ENCODE data around the gene CCNG1. TPM values are rescaled to one million over a fixed set of nuclear protein-coding genes. Genes with fewer than 3 reads are reported as not detected.
"Not testable (repeated sequence)": the region's sequence is repeated elsewhere in the genome, so short reads cannot be mapped to it uniquely, and the experiment has no call there.

Gene CCNG1
- total RNA-seq, 1 donor from 2014 or later: 88.3 TPM

- no peaks in the 10 kb centered on the region for H3K9me3 ChIP-seq
- H3K4me1 ChIP-seq: peaks cover 6% of the 10 kb centered on the region
- TF ChIP-seq, protein P1, sequence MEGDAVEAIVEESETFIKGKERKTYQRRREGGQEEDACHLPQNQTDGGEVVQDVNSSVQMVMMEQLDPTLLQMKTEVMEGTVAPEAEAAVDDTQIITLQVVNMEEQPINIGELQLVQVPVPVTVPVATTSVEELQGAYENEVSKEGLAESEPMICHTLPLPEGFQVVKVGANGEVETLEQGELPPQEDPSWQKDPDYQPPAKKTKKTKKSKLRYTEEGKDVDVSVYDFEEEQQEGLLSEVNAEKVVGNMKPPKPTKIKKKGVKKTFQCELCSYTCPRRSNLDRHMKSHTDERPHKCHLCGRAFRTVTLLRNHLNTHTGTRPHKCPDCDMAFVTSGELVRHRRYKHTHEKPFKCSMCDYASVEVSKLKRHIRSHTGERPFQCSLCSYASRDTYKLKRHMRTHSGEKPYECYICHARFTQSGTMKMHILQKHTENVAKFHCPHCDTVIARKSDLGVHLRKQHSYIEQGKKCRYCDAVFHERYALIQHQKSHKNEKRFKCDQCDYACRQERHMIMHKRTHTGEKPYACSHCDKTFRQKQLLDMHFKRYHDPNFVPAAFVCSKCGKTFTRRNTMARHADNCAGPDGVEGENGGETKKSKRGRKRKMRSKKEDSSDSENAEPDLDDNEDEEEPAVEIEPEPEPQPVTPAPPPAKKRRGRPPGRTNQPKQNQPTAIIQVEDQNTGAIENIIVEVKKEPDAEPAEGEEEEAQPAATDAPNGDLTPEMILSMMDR (IDR thresholded peaks at IDR 0.05): no peak
- peak in 1 of 2 donors; percentile 33 for ATAC-seq
- DNase-seq: no peak
- no peak overlapping the region for H3K27ac ChIP-seq
- no peaks in the 10 kb centered on the region for H3K27me3 ChIP-seq (ENCODE audit: low read depth)
- H3K36me3 ChIP-seq: no peaks in the 10 kb centered on the region
- H3K4me3 ChIP-seq: no peak overlapping the region
- intact Hi-C loops (cut with DNase I): no loop called here
Observed at GRCh38 chr5:163409384-163409783, 28.0 kb upstream of the CCNG1 start.

- no peak overlapping the region for H3K27ac ChIP-seq
- ATAC-seq: no peak
- H3K27me3 ChIP-seq (ENCODE audit: low read depth): no peaks in the 10 kb centered on the region
- no peak overlapping the region for H3K4me3 ChIP-seq
- intact Hi-C loops (cut with DNase I): no loop called here
- no peaks in the 10 kb centered on the region for H3K36me3 ChIP-seq
- peaks cover 6% of the 10 kb centered on the region for H3K4me1 ChIP-seq
- no peaks in the 10 kb centered on the region for H3K9me3 ChIP-seq
- DNase-seq: no peak
- TF ChIP-seq, protein P1 (IDR thresholded peaks at IDR 0.05): no peak
Observed at GRCh38 chr5:163410505-163410904, 26.9 kb upstream of the CCNG1 start.

DNA sequence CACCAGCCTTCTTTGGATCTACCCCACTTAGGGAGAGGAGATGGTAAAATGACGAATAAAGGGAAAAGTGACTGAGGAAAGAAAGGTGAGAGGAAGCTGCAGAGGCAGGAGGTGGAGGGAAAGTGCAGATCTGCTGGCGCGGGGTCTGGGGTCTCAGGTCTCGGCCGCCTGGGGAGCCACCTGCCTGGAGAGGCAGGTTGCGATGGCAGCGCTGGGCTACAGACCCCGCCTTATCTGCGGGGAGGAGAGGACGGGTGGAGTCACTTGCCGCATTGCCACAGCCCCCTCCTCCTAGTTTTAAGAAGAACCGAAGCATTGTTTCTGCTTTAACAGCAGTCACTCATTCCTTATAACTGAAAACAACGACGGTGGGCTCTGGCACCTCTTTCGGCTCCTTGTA lies 21.7 kb upstream of the CCNG1 start:
- H3K4me3 ChIP-seq; H3K36me3 ChIP-seq; DNase-seq; ATAC-seq; H3K27ac ChIP-seq; intact Hi-C loops (cut with DNase I); H3K4me1 ChIP-seq; H3K27me3 ChIP-seq (ENCODE audit: low read depth); H3K9me3 ChIP-seq: not testable (repeated sequence)

DNA sequence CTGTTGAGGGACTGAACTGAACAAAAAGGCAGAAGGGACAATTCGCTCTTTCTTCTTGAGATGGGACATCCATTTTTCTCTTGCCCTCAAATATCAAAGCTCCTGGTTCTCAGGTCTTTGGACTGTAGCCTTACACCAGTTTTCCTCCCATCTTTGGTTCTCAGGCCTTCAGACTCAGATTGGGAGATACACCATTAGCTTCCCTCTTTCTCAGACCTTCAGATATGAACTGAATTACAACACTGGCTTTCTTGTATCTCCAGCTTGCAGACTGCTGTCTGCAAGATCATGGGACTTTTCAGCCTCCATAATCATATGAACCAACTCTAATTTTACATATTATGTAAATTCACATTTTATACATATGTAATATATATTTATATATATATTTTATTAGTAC lies 12.6 kb upstream of the CCNG1 start:
- no peaks in the 10 kb centered on the region for H3K9me3 ChIP-seq
- no peak for ATAC-seq
- TF ChIP-seq, protein P1 (IDR thresholded peaks at IDR 0.05): no peak
- H3K36me3 ChIP-seq: no peaks in the 10 kb centered on the region
- intact Hi-C loops (cut with DNase I): no loop called here
- H3K27ac ChIP-seq: no peak overlapping the region
- no peaks in the 10 kb centered on the region for H3K4me1 ChIP-seq
- no peak overlapping the region for H3K4me3 ChIP-seq
- DNase-seq: no peak
- no peaks in the 10 kb centered on the region for H3K27me3 ChIP-seq (ENCODE audit: low read depth)

DNA sequence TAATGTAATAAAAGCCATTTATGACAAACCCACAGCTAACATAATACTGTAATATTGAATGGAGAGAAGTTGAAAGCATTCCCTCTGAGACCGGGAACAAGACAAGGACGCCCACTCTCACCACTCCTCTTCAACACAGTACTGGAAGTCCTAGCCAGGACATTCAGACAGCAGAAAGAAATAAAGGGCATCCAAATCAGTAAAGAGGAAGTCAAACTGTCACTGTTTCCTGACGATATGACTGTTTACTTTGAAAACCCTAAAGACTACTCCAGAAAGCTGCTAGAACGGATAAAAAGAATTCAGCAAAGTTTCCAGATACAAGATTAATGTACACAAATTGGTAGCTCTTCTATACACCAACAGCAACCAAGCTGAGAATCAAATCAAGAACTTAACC lies 11.3 kb upstream of the CCNG1 start:
- DNase-seq; H3K9me3 ChIP-seq; H3K27me3 ChIP-seq (ENCODE audit: low read depth); intact Hi-C loops (cut with DNase I); ATAC-seq; H3K4me3 ChIP-seq; H3K36me3 ChIP-seq; H3K27ac ChIP-seq; H3K4me1 ChIP-seq: not testable (repeated sequence)

DNA sequence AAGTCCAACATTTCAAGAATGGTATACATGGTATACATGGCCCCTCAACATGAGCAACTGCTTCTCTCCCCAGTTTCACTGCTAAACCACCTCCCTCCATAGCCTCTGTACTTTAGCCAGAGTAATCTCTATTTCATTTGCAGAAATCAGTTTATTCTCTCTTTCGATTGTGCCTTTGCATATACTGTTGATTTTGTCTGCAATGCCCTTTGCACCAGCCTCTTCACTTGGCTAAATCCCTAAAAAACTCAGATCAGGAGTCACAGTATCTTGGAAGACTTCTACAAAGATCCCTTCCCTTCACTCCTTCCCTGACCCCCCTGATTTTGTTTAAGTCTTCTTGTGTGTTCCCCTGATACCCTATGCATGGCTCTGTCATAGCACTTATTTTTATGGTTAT lies 4.9 kb upstream of the CCNG1 start:
- TF ChIP-seq, protein P1 (IDR thresholded peaks at IDR 0.05): no peak
- H3K9me3 ChIP-seq: no peaks in the 10 kb centered on the region
- intact Hi-C loops (cut with DNase I): no loop called here
- no peaks in the 10 kb centered on the region for H3K36me3 ChIP-seq
- no peaks in the 10 kb centered on the region for H3K4me1 ChIP-seq
- no peak overlapping the region for H3K27ac ChIP-seq
- no peaks in the 10 kb centered on the region for H3K27me3 ChIP-seq (ENCODE audit: low read depth)
- no peak for DNase-seq
- ATAC-seq: no peak
- H3K4me3 ChIP-seq: no peak overlapping the region

GRCh38 chr5:163433271-163433670 lies 4.1 kb upstream of the CCNG1 start:
- ATAC-seq (no peak), DNase-seq (no peak)
- H3K27ac ChIP-seq: no peak overlapping the region
- H3K36me3 ChIP-seq: no peaks in the 10 kb centered on the region
- H3K27me3 ChIP-seq (ENCODE audit: low read depth): no peaks in the 10 kb centered on the region
- peaks cover 2% of the 10 kb centered on the region for H3K4me1 ChIP-seq
- H3K4me3 ChIP-seq: no peak overlapping the region
- intact Hi-C loops (cut with DNase I): no loop called here
- TF ChIP-seq, protein P1 (IDR thresholded peaks at IDR 0.05): no peak
- H3K9me3 ChIP-seq: no peaks in the 10 kb centered on the region

All from lower lobe of right lung (tissue), 2 donors.